Activated naive CD4-positive, alpha-beta T cell treated with anti-CD3 and anti-CD28 coated beads, Interleukin-2, amount 50 U/mL, for 16 hours (primary cell): Measurements from ENCODE around the gene HPCAL1.

Experiments
- DNase-seq: peaks from one replicate; pipeline ENCODE4 v3.0.0-alpha.2; 2020

The HPCAL1 gene

GRCh38 chr2:10475811-10476660 is 173.3 kb downstream of the HPCAL1 start:
- no peak for DNase-seq

- DNase-seq: no peak
These were observed 174.2 kb downstream of the HPCAL1 start for GRCh38 chr2:10476723-10477442.
